ENCODE measurements around the gene EEF1G.

EEF1G gene

GRCh38 chr11:62536301-62536957 lies 37.3 kb downstream of the EEF1G start:
- no peak for DNase-seq

GRCh38 chr11:62535802-62536201 lies 37.9 kb downstream of the EEF1G start:
- DNase-seq = no peak

- DNase-seq = no peak
Observed at GRCh38 chr11:62534779-62535545, 38.7 kb downstream of the EEF1G start.

- no peak for DNase-seq
Observed at GRCh38 chr11:62532096-62532495, 41.6 kb downstream of the EEF1G start.

GRCh38 chr11:62516736-62517371 lies 56.8 kb downstream of the EEF1G start:
- no peak for DNase-seq

- no peak for DNase-seq
Observed at GRCh38 chr11:62514151-62514550, 59.5 kb downstream of the EEF1G start.

- no peak for DNase-seq
Observed at GRCh38 chr11:62513626-62514025, 60.1 kb downstream of the EEF1G start.

GRCh38 chr11:62512961-62513360 lies 60.7 kb downstream of the EEF1G start:
- no peak for DNase-seq

All from suppressor macrophage treated with lipopolysaccharide for 4 hours (primary cell).